Measurements from ENCODE around the gene SAMSN1. TPM values are rescaled to one million over a fixed set of nuclear protein-coding genes. Genes with fewer than 3 reads are reported as not detected.

SAMSN1 gene
- total and polyA plus RNA-seq, 2 of the 8 experiments (the other 6 are each of a cell fraction or from before 2014, with no cell fraction given): 0.50 to 3.0 TPM

- Histone ChIP-seq H4K20me1 (replicated peaks in 1 of 2; ENCODE audit: control insufficient read depth in 1 of 2, insufficient read depth in 2 of 2, low read length in 2 of 2) (no peaks in the 10 kb centered on the region), H2BK5ac (ENCODE audit: low read depth, low read length) (no peak overlapping the region), H4K91ac (replicated peaks; ENCODE audit: insufficient read length, low read length) (no peak overlapping the region), H3K23me2 (ENCODE audit: low read depth, low read length) (no peaks in the 10 kb centered on the region), H3K14ac (ENCODE audit: insufficient read length) (no peak overlapping the region), H2BK20ac (ENCODE audit: low read length) (no peak overlapping the region), H3K27me3 (replicated peaks in 1 of 4; ENCODE audit: control insufficient read depth in 3 of 4, extremely low read depth in 1 of 4, insufficient read depth in 3 of 4, low read length in 3 of 4) (no peaks in the 10 kb centered on the region), H3K36me3 (ENCODE audit: control insufficient read depth in 2 of 4, insufficient read depth in 4 of 4, low read length in 3 of 4) (no peaks in the 10 kb centered on the region), H2AK5ac (ENCODE audit: low read depth, low read length) (no peak overlapping the region), H3K9ac (replicated peaks in 1 of 4; ENCODE audit: extremely low read depth in 1 of 4, low read depth in 3 of 4, low read length in 3 of 4) (no peak overlapping the region), H3K18ac (ENCODE audit: extremely low read depth, low read length) (no peak overlapping the region), H3K27ac (ENCODE audit: low read depth, low read length) (no peak overlapping the region), H3K4me3 (ENCODE audit: extremely low read depth in 1 of 4, insufficient read depth in 2 of 4, low read depth in 3 of 4, low read length in 4 of 4) (no peak overlapping the region), H3K23ac (ENCODE audit: insufficient read length) (no peak overlapping the region), H3K4me2 (ENCODE audit: insufficient read depth in 1 of 2, low read depth in 2 of 2, low read length in 2 of 2) (no peak overlapping the region), H3K4ac (replicated peaks; ENCODE audit: insufficient read length, low read depth, low read length) (no peak overlapping the region), H2BK15ac (ENCODE audit: low read length) (no peak overlapping the region), H3K9me3 (ENCODE audit: insufficient read depth in 2 of 2, low read depth in 1 of 2, low read length in 1 of 2) (peaks cover 11 to 14% of the 10 kb centered on the region in 2 experiments; a peak in 3 of 4 replicates), H3K79me1 (ENCODE audit: low read depth, low read length) (no peaks in the 10 kb centered on the region), H2BK120ac (replicated peaks; ENCODE audit: low read depth, low read length) (no peak overlapping the region), H3K79me2 (ENCODE audit: control insufficient read depth in 1 of 2, insufficient read depth in 2 of 2, low read length in 2 of 2) (no peaks in the 10 kb centered on the region), H3K56ac (replicated peaks; ENCODE audit: insufficient read length, low read depth, low read length) (no peak overlapping the region), H2AFZ (ENCODE audit: low read length) (no peak overlapping the region), H4K8ac (ENCODE audit: extremely low read depth, insufficient read depth, low read length) (no peak overlapping the region), H2BK12ac (ENCODE audit: low read depth, low read length) (no peak overlapping the region), H4K5ac (ENCODE audit: insufficient read length, low read depth, low read length) (no peak overlapping the region), H3K4me1 (replicated peaks in 1 of 4; ENCODE audit: control insufficient read depth in 3 of 4, insufficient read depth in 4 of 4, low read length in 3 of 4) (no peaks in the 10 kb centered on the region)
- DNase-seq (ENCODE audit: low read depth in 1 of 2, low spot score in 2 of 2): no peak
- POLR2A ChIA-PET (ENCODE audit: partially characterized antibody): no interaction called here
- 75% methylated on average over 4 of the region's 4 CpGs; no CpG with 5 or more reads in 1 of the 2 experiments for WGBS, 2 experiments (ENCODE audit: extremely low coverage in 1 of 2, insufficient coverage in 1 of 2, insufficient read length in 1 of 2, insufficient replicate concordance in 2 of 2, low coverage in 1 of 2, low lambda C conversion rate in 2 of 2, missing lambda C conversion rate in 1 of 2)
- FAIRE-seq: no peak
- CTCF ChIA-PET (ENCODE audit: partially characterized antibody): no interaction called here
- TF ChIP-seq TAF1 (IDR thresholded peaks at IDR 0.05; ENCODE audit: low read depth, low read length) (no peak), NRF1 (IDR thresholded peaks at IDR 0.05; ENCODE audit: low read depth, low read length) (no peak), POU5F1 (IDR thresholded peaks at IDR 0.05; ENCODE audit: low read depth, low read length) (no peak), TBP (IDR thresholded peaks at IDR 0.05; ENCODE audit: low read depth, low read length) (no peak), FOSL1 (IDR thresholded peaks at IDR 0.05; ENCODE audit: insufficient read depth, low read depth, low read length) (no peak), NANOG (IDR thresholded peaks at IDR 0.05; ENCODE audit: insufficient read depth, low read depth, low read length, poor library complexity, severe bottlenecking) (no peak), GTF2F1 (IDR thresholded peaks at IDR 0.05; ENCODE audit: borderline replicate concordance, low read depth, low read length) (no peak), CTCF (IDR thresholded peaks at IDR 0.05; ENCODE audit: control extremely low read depth in 1 of 3, insufficient read depth in 1 of 3, low read depth in 1 of 3, low read length in 3 of 3) (no peak), BCL11A (IDR thresholded peaks at IDR 0.05; ENCODE audit: low read depth in 2 of 2, low read length in 2 of 2) (no peak), TAF7 (optimal IDR thresholded peaks at IDR 0.05; ENCODE audit: borderline replicate concordance, low read depth, low read length) (no peak)
- TF ChIP-seq, protein P1, sequence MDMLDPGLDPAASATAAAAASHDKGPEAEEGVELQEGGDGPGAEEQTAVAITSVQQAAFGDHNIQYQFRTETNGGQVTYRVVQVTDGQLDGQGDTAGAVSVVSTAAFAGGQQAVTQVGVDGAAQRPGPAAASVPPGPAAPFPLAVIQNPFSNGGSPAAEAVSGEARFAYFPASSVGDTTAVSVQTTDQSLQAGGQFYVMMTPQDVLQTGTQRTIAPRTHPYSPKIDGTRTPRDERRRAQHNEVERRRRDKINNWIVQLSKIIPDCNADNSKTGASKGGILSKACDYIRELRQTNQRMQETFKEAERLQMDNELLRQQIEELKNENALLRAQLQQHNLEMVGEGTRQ (IDR thresholded peaks at IDR 0.05; ENCODE audit: low read length): no peak
These were observed 14.4 kb upstream of the SAMSN1 start for GRCh38 chr21:14560555-14560954.

Measured in H1 (cell line).